Middle frontal gyrus (tissue), 1 donor: ENCODE results near the gene CYLC2.

Experiments used
- DNase-seq: peaks from one replicate; pipeline ENCODE4 v3.0.0-alpha.2; 2015; ENCODE audit warnings: low spot score; ENCODE audit errors: extremely low spot score

The CYLC2 gene, protein sequence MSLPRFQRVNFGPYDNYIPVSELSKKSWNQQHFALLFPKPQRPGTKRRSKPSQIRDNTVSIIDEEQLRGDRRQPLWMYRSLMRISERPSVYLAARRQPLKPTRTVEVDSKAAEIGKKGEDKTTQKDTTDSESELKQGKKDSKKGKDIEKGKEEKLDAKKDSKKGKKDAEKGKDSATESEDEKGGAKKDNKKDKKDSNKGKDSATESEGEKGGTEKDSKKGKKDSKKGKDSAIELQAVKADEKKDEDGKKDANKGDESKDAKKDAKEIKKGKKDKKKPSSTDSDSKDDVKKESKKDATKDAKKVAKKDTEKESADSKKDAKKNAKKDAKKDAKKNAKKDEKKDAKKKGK

DNA sequence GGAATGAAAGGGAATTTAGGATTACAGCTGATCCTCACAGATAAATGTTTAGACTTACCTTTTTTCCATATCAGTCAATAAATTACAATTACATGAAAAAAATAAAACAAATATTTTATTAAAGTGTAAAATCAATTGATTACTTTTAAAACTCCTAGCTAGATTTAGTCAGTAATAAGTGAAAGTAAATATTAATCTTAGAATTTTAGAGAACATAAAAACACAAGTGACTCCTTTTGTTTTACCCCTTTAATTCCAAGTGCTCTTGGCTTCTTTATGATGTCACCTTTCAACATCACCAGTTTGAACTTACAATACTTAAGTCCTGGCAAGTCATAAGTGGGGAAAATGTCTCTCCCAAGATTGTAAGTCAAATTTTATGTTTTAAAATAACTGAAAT lies at the start of gene CYLC2:
CYLC2 (plus strand) TSS at position 301 of the 400 bp plus-strand sequence; CDS start at position 349, 48 bp downstream.
- no peak for DNase-seq

DNA sequence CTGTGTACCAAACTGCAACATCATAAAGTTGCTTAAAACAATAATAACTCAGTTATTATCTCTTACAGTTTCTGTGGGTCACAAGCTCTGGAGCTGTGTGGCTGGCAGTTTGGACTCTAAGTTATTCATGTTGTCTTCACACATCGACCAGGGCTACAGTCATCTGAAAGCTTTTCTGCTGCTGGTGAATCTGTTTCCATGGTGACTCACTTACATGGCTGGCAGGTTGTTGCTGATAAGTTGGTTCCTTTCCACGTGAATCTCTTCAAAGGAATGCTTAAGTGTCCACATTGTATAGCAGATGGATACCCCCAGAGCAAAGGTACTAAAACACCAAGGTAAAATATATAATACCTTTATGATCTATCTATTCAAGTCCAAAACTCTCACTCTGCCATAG lies 44.8 kb upstream of the CYLC2 start:
- DNase-seq, result no peak

- DNase-seq, result no peak
Measured at GRCh38 chr9:102966999-102967398, 28.1 kb upstream of the CYLC2 start.

- no peak for DNase-seq
Measured at GRCh38 chr9:102967979-102968378, 27.2 kb upstream of the CYLC2 start.

DNA sequence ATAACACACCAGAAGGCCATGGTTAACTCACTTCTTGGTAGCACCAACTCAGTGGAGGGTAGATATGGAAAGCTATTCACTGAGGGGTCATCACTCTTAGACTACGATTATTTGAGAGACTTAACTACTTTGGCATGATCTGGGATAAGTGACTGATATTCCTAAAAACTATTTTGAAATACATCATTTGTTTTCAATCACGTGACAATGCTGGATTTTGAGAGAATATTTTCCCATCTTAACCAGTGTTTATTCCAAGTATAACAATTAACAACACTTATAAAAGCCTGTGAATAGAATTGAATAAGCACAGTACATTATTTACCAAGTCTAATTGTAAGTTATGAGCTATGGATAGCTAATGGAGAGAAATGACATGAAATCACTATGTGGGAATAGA lies 22.4 kb upstream of the CYLC2 start:
- no peak for DNase-seq

DNA sequence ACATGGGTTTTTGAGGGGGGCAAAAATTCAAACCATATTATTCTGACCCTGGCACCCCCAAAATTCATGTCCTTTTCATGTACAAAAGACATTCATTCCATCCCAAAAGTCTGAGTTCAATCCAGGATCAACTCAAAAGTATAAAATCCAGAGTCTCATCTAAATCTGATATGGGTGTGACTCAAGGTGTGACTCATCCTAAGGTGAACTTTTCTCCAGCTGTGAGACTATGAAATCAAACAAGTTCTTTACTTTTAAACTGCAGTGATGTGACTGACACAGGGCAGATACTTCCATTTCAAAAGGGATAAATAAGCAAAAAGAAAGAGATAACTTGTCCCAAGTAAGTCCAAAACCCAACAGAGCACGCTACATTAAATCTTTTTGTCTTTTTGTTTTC lies 20.6 kb upstream of the CYLC2 start:
- DNase-seq, result no peak

GRCh38 chr9:102975251-102975650 lies 19.9 kb upstream of the CYLC2 start:
- DNase-seq, result no peak

- no peak for DNase-seq
Measured at GRCh38 chr9:102985162-102985895, 9.8 kb upstream of the CYLC2 start.

GRCh38 chr9:102986425-102986824 lies 8.7 kb upstream of the CYLC2 start:
- no peak for DNase-seq

DNA sequence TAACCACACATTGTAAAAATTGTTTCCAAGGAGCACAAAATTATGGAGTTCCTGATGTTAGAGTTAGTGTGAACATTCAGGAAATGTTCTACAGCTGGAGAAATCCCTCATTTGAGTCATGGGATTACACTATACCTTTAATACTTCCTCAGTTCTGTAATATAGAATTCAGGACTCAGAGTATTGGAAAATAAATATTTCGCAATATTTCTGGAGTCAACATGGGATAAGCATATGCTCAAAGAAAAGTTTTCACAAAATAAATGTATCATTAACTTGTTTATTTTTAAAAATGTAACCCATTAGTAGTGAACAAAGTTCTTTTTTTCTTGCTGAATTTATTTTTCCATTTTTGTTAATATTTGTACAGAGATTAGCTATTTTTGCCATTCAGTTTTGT lies 8.6 kb downstream of the CYLC2 start:
- no peak for DNase-seq

DNA sequence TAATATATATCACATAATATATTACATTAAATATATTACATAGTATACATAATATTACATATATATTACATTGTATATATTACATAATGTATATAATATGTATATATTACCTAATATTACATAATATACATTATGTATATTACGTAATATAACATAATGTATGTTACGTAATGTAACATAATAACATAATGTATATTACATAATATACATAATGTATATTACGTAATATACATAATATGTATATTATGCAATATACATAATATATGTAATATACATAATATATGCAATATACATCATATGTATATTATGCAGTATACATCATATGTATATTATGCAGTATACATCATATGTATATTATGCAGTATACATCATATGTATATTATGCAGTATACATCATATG lies 19.1 kb downstream of the CYLC2 start:
- DNase-seq, result no peak

GRCh38 chr9:103025796-103026195 lies 30.7 kb downstream of the CYLC2 start:
- DNase-seq, result no peak

- peak; percentile 50 for DNase-seq
Measured at GRCh38 chr9:103037508-103038477, 42.7 kb downstream of the CYLC2 start.

- no peak for DNase-seq
Measured at GRCh38 chr9:103041961-103042360, 46.8 kb downstream of the CYLC2 start.
